Thoracic aorta (tissue), 2 donors: ENCODE results near the gene FKBP3. TPM values are rescaled to one million over a fixed set of nuclear protein-coding genes. Genes with fewer than 3 reads are reported as not detected.
A peak's percentile ranks its signal among the peaks of the same experiment; 100 is the strongest.

ENCODE experiments used
- ATAC-seq: fragments of 150-250 bp; one replicate; pipeline ENCODE4 v1.8.0; 2017; ENCODE audit warnings: low read depth; ENCODE audit not compliant: insufficient number of reproducible peaks, low FRiP score
- DNase-seq: peaks from one replicate; pipeline ENCODE4 v3.0.0-alpha.2; 2020; ENCODE audit warnings: low spot score
- H3K27ac ChIP-seq, 2 donors: fragments of 200-600 bp; sonication (generic); 1 replicate in 1 of 2; 2 replicates in 1 of 2; pipeline ENCODE4 v1.5.1; 2016; ENCODE audit warnings: mild to moderate bottlenecking in 2 of 2, moderate library complexity in 2 of 2
- H3K27me3 ChIP-seq: fragments of 200-600 bp; sonication (generic); replicated peaks from 2 replicates; pipeline ENCODE4 v1.6.0; 2016; ENCODE audit warnings: mild to moderate bottlenecking; ENCODE audit not compliant: insufficient read depth
- H3K36me3 ChIP-seq: fragments of 200-600 bp; sonication (generic); one replicate; pipeline ENCODE4 v1.5.1; 2016
- H3K4me1 ChIP-seq, 2 donors: fragments of 200-600 bp; sonication (generic); 1 replicate in 1 of 2; 2 replicates in 1 of 2; pipeline versions ENCODE4 v1.5.1 to v1.6.0; 2016; ENCODE audit warnings: low read depth in 2 of 2, mild to moderate bottlenecking in 1 of 2; ENCODE audit not compliant: control insufficient read depth in 1 of 2
- H3K4me3 ChIP-seq: fragments of 200-600 bp; sonication (generic); 2 replicates; pipeline ENCODE4 v1.5.1; 2016; ENCODE audit warnings: mild to moderate bottlenecking
- H3K9me3 ChIP-seq: fragments of 200-600 bp; sonication (generic); 2 replicates; pipeline ENCODE4 v1.5.1; 2016
- total RNA-seq, 2 donors: library from RNA; depleted of rRNA; stranded (reverse); fragments of >200 nt; gene quantifications; one replicate each; pipeline versions ENCODE4 v1.1.0 to v1.2.3, GENCODE V29; 2016
- TF ChIP-seq, protein P1 (sequence below): fragments of 200-600 bp; sonication (generic); IDR thresholded peaks from one replicate; pipeline ENCODE4 v1.5.1; 2019; ENCODE audit warnings: antibody characterized with exemption

Gene FKBP3
- total RNA-seq, 2 donors from 2014 or later, result 24.2 to 38.2 TPM

DNA sequence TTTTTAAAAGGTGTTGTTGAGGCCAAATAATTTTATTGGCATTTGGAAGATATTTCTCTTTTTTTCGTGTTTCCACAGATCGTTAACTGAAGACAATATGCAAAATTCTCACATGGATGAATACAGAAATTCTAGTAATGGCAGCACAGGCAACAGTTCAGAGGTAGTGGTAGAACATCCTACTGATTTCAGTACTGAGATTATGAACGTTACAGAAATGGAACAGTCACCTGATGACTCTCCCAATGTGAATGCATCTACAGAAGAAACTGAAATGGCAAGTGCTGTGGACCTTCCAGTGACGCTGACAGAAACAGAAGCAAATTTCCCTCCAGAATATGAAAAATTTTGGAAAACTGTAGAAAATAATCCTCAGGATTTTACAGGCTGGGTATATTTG is 39.1 kb downstream of the FKBP3 start:
- H3K4me1 ChIP-seq, result peaks cover 0 to 1% of the 10 kb centered on the region in 2 donors
- H3K27me3 ChIP-seq, result no peaks in the 10 kb centered on the region
- H3K9me3 ChIP-seq, result no peaks in the 10 kb centered on the region
- TF ChIP-seq, protein P1, sequence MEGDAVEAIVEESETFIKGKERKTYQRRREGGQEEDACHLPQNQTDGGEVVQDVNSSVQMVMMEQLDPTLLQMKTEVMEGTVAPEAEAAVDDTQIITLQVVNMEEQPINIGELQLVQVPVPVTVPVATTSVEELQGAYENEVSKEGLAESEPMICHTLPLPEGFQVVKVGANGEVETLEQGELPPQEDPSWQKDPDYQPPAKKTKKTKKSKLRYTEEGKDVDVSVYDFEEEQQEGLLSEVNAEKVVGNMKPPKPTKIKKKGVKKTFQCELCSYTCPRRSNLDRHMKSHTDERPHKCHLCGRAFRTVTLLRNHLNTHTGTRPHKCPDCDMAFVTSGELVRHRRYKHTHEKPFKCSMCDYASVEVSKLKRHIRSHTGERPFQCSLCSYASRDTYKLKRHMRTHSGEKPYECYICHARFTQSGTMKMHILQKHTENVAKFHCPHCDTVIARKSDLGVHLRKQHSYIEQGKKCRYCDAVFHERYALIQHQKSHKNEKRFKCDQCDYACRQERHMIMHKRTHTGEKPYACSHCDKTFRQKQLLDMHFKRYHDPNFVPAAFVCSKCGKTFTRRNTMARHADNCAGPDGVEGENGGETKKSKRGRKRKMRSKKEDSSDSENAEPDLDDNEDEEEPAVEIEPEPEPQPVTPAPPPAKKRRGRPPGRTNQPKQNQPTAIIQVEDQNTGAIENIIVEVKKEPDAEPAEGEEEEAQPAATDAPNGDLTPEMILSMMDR, result no peak
- DNase-seq (no peak), ATAC-seq (no peak)
- no peak overlapping the region for H3K4me3 ChIP-seq
- H3K36me3 ChIP-seq, result peaks cover 17% of the 10 kb centered on the region
- H3K27ac ChIP-seq, result no peak overlapping the region

DNA sequence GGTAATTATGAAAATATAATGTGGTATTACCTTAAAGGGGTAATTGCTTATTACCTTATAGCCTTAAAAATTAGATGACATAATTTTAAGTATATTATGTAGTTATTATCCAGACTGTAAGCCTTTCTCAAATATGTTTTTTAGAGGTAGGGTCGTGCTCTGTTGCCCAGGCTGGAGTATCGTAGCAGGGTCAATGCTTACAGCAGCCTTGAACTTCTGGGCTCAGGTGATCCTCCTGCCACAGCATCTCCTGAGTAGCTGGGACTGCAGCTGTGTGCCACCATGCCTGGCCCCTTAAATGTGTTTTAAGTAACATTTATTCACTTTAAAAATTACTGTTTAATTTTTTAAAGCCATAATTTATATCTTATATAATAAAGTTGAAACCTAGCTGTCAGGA is 40.0 kb downstream of the FKBP3 start:
- TF ChIP-seq, protein P1, result no peak
- DNase-seq (no peak), ATAC-seq (no peak)
- Histone ChIP-seq H3K27ac (no peak overlapping the region), H3K4me3 (no peak overlapping the region), H3K9me3 (no peaks in the 10 kb centered on the region), H3K27me3 (no peaks in the 10 kb centered on the region), H3K4me1 (peaks cover 5 to 9% of the 10 kb centered on the region in 2 donors), H3K36me3 (peaks cover 14% of the 10 kb centered on the region)

DNA sequence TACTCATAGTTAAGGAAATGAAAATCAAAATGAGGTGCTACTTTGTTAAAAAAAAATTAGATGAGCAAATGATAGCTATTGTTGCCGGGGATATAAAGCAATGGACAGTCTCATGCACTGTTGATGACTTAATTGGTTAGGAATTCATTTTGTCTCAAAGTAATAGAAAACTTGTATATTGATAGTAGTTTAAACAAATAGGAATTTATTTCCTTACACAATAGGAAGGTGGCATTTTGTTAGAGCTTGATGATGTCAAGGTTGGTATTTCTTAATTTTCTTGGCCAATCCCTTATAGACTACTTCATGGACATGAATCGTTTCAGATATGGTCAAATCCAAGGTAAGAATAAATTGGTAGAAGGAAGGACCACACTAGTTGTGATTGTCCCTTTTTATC is 42.6 kb downstream of the FKBP3 start:
- H3K36me3 ChIP-seq, result peaks cover 5% of the 10 kb centered on the region
- no peaks in the 10 kb centered on the region for H3K9me3 ChIP-seq
- peaks cover 13 to 15% of the 10 kb centered on the region in 2 donors for H3K4me1 ChIP-seq
- ATAC-seq (no peak), DNase-seq (no peak)
- no peak overlapping the region for H3K4me3 ChIP-seq
- H3K27me3 ChIP-seq, result no peaks in the 10 kb centered on the region
- H3K27ac ChIP-seq, result no peak overlapping the region
- TF ChIP-seq, protein P1, result no peak

DNA sequence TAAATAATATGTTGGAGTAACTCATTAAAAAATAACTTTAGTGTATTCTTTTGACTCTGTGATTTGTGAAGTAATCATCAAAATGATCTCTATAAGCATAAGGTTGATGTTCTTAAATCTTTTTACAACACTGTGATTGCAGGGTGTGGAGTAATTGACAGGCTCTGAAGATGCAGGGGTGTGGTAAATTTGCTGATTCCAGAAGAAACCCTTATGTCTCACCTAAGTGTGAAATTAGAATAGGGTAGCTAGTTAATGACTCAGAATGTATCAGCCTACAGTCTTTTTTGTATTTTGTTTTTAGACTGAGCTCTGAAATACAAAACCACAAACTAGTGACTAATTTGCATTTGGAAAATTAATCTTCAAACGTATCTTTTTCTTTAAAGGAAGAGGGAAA is 44.5 kb downstream of the FKBP3 start:
- TF ChIP-seq, protein P1, result no peak
- H3K9me3 ChIP-seq, result no peaks in the 10 kb centered on the region
- ATAC-seq (no peak), DNase-seq (no peak)
- H3K4me3 ChIP-seq, result no peak overlapping the region
- H3K4me1 ChIP-seq, result peaks cover 22 to 32% of the 10 kb centered on the region in 2 donors
- no peaks in the 10 kb centered on the region for H3K36me3 ChIP-seq
- no peak overlapping the region for H3K27ac ChIP-seq
- no peaks in the 10 kb centered on the region for H3K27me3 ChIP-seq

DNA sequence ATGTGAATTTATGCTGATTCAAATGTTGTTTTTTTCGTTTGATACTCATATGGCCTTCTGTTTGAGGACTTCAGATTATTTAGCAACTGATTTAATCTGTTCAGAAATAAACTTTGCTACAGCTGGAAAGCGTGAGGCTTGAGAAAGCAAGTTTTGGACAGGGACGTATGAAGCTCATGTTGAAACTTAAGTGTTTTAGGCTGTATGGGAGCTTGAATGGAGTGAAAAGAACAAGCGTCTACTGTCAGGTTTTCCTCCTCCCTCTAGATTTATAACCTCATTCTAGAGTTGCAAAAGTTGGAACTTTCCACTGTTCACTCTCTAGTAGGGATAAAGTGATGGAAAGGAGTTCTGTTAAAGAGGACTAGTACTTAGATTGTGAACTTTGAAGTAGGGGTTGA is 49.3 kb downstream of the FKBP3 start:
- peaks cover 19 to 40% of the 10 kb centered on the region in 2 donors for H3K4me1 ChIP-seq
- H3K27me3 ChIP-seq, result no peaks in the 10 kb centered on the region
- DNase-seq, result no peak
- TF ChIP-seq, protein P1, result no peak
- H3K36me3 ChIP-seq, result no peaks in the 10 kb centered on the region
- H3K4me3 ChIP-seq, result peak overlapping the region; percentile 91
- H3K9me3 ChIP-seq, result no peaks in the 10 kb centered on the region
- no peak for ATAC-seq
- H3K27ac ChIP-seq, result peak overlapping the region in 1 of 2 donors; percentile 75
